Measurements from ENCODE around the gene AK1. TPM values are rescaled to one million over a fixed set of nuclear protein-coding genes. Genes with fewer than 3 reads are reported as not detected.
A peak's percentile ranks its signal among the peaks of the same experiment; 100 is the strongest.

Gene AK1
- total and polyA plus RNA-seq, 9 of the 15 experiments (the other 6 are each of a cell fraction or from before 2014, with no cell fraction given): 10.1 to 71.8 (median 39.0) TPM

- no peak for TF ChIP-seq E4F1 (CRISPR knock-in tag; IDR thresholded peaks at IDR 0.05; ENCODE audit: borderline replicate concordance)
These were observed 58.9 kb downstream of the AK1 start (continued) for GRCh38 chr9:127818574-127818973.

GRCh38 chr9:127817881-127818434 lies 59.5 kb downstream of the AK1 start:
- TF ChIP-seq E2F3 (CRISPR knock-in tag; IDR thresholded peaks at IDR 0.05): no peak
- TF ChIP-seq ARID3B (CRISPR knock-in tag; IDR thresholded peaks at IDR 0.05; ENCODE audit: borderline replicate concordance): no peak
- no peak for TF ChIP-seq RHOXF2B (CRISPR knock-in tag; conservative IDR thresholded peaks at IDR 0.05)
- peak; percentile 64 for TF ChIP-seq POLR2G (IDR thresholded peaks at IDR 0.05; ENCODE audit: low read depth, low read length)
- Histone ChIP-seq H3K4me2 (ENCODE audit: insufficient read depth, low read length) (no peak overlapping the region), H3K27me3 (ENCODE audit: control insufficient read depth in 2 of 2, insufficient read depth in 2 of 2, low read length in 2 of 2) (no peaks in the 10 kb centered on the region), H4K20me1 (replicated peaks; ENCODE audit: control insufficient read depth, insufficient read depth, low read length) (no peaks in the 10 kb centered on the region), H2AFZ (ENCODE audit: low read depth, low read length) (no peak overlapping the region), H3K4me1 (replicated peaks in 1 of 2; ENCODE audit: control insufficient read depth in 2 of 2, insufficient read depth in 2 of 2, low read length in 2 of 2) (peaks cover 0 to 27% of the 10 kb centered on the region in 2 experiments; a peak in 1 of 5 replicates), H3K4me3 (no peak overlapping the region), H3K27ac (ENCODE audit: extremely low read depth, low read depth, low read length) (no peak overlapping the region), H3K36me3 (ENCODE audit: control insufficient read depth, insufficient read depth, low read length) (peaks cover 21% of the 10 kb centered on the region; the same call in 1 of the 3 replicates), H3K9ac (ENCODE audit: insufficient read depth in 1 of 2, low read depth in 2 of 2, low read length in 2 of 2) (peak overlapping the region in 1 of 2 experiments; percentile 33; a peak in 1 of 4 replicates), H3K9me3 (replicated peaks; ENCODE audit: control insufficient read depth, insufficient read depth, low read depth, low read length) (no peaks in the 10 kb centered on the region), H3K79me2 (ENCODE audit: control insufficient read depth, insufficient read depth, low read length) (no peaks in the 10 kb centered on the region), H3K9me1 (ENCODE audit: control insufficient read depth, insufficient read depth, low read length) (no peaks in the 10 kb centered on the region)
- FAIRE-seq: no peak
- ATAC-seq: no peak
- WGBS (ENCODE audit: insufficient coverage, low coverage, missing lambda C conversion rate): 88% methylated on average over 10 of the region's 17 CpGs
- ChIA-PET POLR2A (interaction anchor here (0.5 to 1.8 kb wide), 8 partner anchors 8 to 45 kb away, joined by 3 to 12 read pairs (median 4); no protein-coding TSS in a partner anchor), CTCF (ENCODE audit: low intra/inter-chr PET ratio) (no interaction called here)
- no peak for DNase-seq (ENCODE audit: extremely low read depth in 1 of 4, low spot score in 3 of 4)
- BruUV-seq (replicated peaks): no TSS peak
- in situ Hi-C loops (cut with MboI): no loop called here
- intact Hi-C loops (cut with micrococcal nuclease): no loop called here
